HepG2 (cell line): ENCODE data around the gene SIRT7. TPM values are rescaled to one million over a fixed set of nuclear protein-coding genes. Genes with fewer than 3 reads are reported as not detected.

Source experiments
- BCL3 ChIP-seq: sonication (generic); formaldehyde crosslinking; IDR thresholded peaks from 2 replicates; pipeline ENCODE4 v1.5.1; 2020; ENCODE audit warnings: mild to moderate bottlenecking, missing genetic modification reagents, moderate library complexity
- CHD2 ChIP-seq: IDR thresholded peaks from 2 replicates; pipeline ENCODE4 v1.6.1; 2011; ENCODE audit warnings: low read depth, low read length, improper control_type of control experiment
- CREB3 ChIP-seq: sonication (generic); formaldehyde crosslinking; IDR thresholded peaks from 2 replicates; pipeline ENCODE4 v1.5.0; 2020; ENCODE audit warnings: missing genetic modification reagents
- ELF3 ChIP-seq: IDR thresholded peaks from 2 replicates; pipeline ENCODE4 v1.6.1; 2016; ENCODE audit warnings: missing genetic modification reagents, missing compliant biosample characterization
- FOXJ3 ChIP-seq: sonication (generic); formaldehyde crosslinking; IDR thresholded peaks from 2 replicates; pipeline ENCODE4 v1.4.0; 2020; ENCODE audit warnings: missing genetic modification reagents, mild to moderate bottlenecking, borderline replicate concordance
- FOXO1 ChIP-seq: sonication (generic); formaldehyde crosslinking; IDR thresholded peaks from 2 replicates; pipeline ENCODE4 v1.4.0; 2020; ENCODE audit warnings: missing genetic modification reagents
- HOXA5 ChIP-seq: sonication (generic); formaldehyde crosslinking; IDR thresholded peaks from 2 replicates; pipeline ENCODE4 v1.4.0; 2020; ENCODE audit warnings: missing genetic modification reagents
- IRX3 ChIP-seq: sonication (generic); formaldehyde crosslinking; IDR thresholded peaks from 2 replicates; pipeline ENCODE4 v1.8.1; 2023; ENCODE audit warnings: mild to moderate bottlenecking, low read depth, missing genetic modification reagents, borderline replicate concordance
- KLF9 ChIP-seq: IDR thresholded peaks from 2 replicates; pipeline ENCODE4 v1.6.1; 2016; ENCODE audit warnings: low read depth
- MAF1 ChIP-seq: sonication (generic); formaldehyde crosslinking; IDR thresholded peaks from 2 replicates; pipeline ENCODE4 v1.5.0; 2020; ENCODE audit warnings: missing genetic modification reagents, borderline replicate concordance
- MED8 ChIP-seq: sonication (generic); formaldehyde crosslinking; IDR thresholded peaks from 2 replicates; pipeline ENCODE4 v1.8.1; 2023; ENCODE audit warnings: mild to moderate bottlenecking, missing genetic modification reagents; ENCODE audit not compliant: insufficient replicate concordance
- NR2F2 ChIP-seq: IDR thresholded peaks from 2 replicates; pipeline ENCODE4 v1.6.1; 2012; ENCODE audit warnings: low read depth, inconsistent platforms, borderline replicate concordance
- SAP130 ChIP-seq: IDR thresholded peaks from 2 replicates; pipeline ENCODE4 v1.6.1; 2016; ENCODE audit warnings: low read depth
- STAG1 ChIP-seq: sonication (generic); formaldehyde crosslinking; IDR thresholded peaks from 2 replicates; pipeline ENCODE4 v1.4.0; 2020; ENCODE audit warnings: missing genetic modification reagents
- TAF1 ChIP-seq: sonication (generic); formaldehyde crosslinking; IDR thresholded peaks from 2 replicates; pipeline ENCODE4 v1.4.0; 2020; ENCODE audit warnings: missing genetic modification reagents
- TFDP1 ChIP-seq: IDR thresholded peaks from 2 replicates; pipeline ENCODE4 v1.6.1; 2016; ENCODE audit warnings: missing compliant biosample characterization, missing genetic modification reagents, borderline replicate concordance
- ZBTB3 ChIP-seq: sonication (generic); formaldehyde crosslinking; IDR thresholded peaks from 2 replicates; pipeline ENCODE4 v1.4.0; 2020; ENCODE audit warnings: low read depth, mild to moderate bottlenecking, moderate library complexity, missing genetic modification reagents, borderline replicate concordance
- ZFX ChIP-seq: sonication (generic); formaldehyde crosslinking; IDR thresholded peaks from 2 replicates; pipeline ENCODE4 v1.4.0; 2020; ENCODE audit warnings: mild to moderate bottlenecking, low read depth, missing genetic modification reagents, moderate library complexity
- ZNF329 ChIP-seq: sonication (generic); formaldehyde crosslinking; IDR thresholded peaks from 2 replicates; pipeline ENCODE4 v1.9.0; 2021; ENCODE audit warnings: low read depth, mild to moderate bottlenecking, missing genetic modification reagents
- ZNF496 ChIP-seq: sonication (generic); formaldehyde crosslinking; IDR thresholded peaks from 2 replicates; pipeline ENCODE4 v1.8.1; 2023; ENCODE audit warnings: mild to moderate bottlenecking, moderate library complexity, missing genetic modification reagents; ENCODE audit not compliant: insufficient replicate concordance
- ZNF550 ChIP-seq: sonication (generic); formaldehyde crosslinking; IDR thresholded peaks from 2 replicates; pipeline ENCODE4 v1.4.0; 2020; ENCODE audit warnings: mild to moderate bottlenecking, missing genetic modification reagents, borderline replicate concordance
- ZNF556 ChIP-seq: sonication (generic); formaldehyde crosslinking; IDR thresholded peaks from 2 replicates; pipeline ENCODE4 v1.4.0; 2020; ENCODE audit warnings: mild to moderate bottlenecking, missing genetic modification reagents, borderline replicate concordance
- ZNF580 ChIP-seq: IDR thresholded peaks from 2 replicates; pipeline ENCODE4 v1.6.1; 2016; ENCODE audit warnings: low read depth, borderline replicate concordance
- ZNF660 ChIP-seq: sonication (generic); formaldehyde crosslinking; IDR thresholded peaks from 2 replicates; pipeline ENCODE4 v1.5.1; 2020; ENCODE audit warnings: mild to moderate bottlenecking, low read depth, missing genetic modification reagents, borderline replicate concordance
- ZNF724P ChIP-seq: sonication (generic); formaldehyde crosslinking; IDR thresholded peaks from 2 replicates; pipeline ENCODE4 v1.8.0; 2022; ENCODE audit warnings: missing genetic modification reagents, borderline replicate concordance
- ZNF841 ChIP-seq: sonication (generic); formaldehyde crosslinking; IDR thresholded peaks from 2 replicates; pipeline ENCODE4 v1.8.1; 2023; ENCODE audit warnings: missing genetic modification reagents, borderline replicate concordance
- polyA plus RNA-seq, 8 experiments: library from polyadenylated mRNA; depleted of rRNA in 3 of 8; stranded (reverse) in 7 of 8; unstranded in 1 of 8; fragments of >200 nt; fragmentation: Illumina TruSeq in 4 of 8; extraction: Trizol in 4 of 8; gene quantifications; 2 replicates each; pipeline versions ENCODE4 v1.2.1 to v1.2.3, GENCODE V29; 2011 to 2016; ENCODE audit warnings: low read depth in 4 of 8, missing spikeins in 1 of 8, mixed read lengths in 1 of 8; ENCODE audit not compliant: insufficient read depth in 1 of 8
- total RNA-seq, 5 experiments: library from RNA; depleted of rRNA; stranded (reverse); fragments of >200 nt; fragmentation: Illumina TruSeq; extraction: Trizol; gene quantifications; 2 replicates each; pipeline ENCODE4 v1.2.3, GENCODE V29; 2016; ENCODE audit warnings: low read depth in 1 of 5

SIRT7 gene
- total and polyA plus RNA-seq, 2 of the 13 experiments (the other 11 are each of a cell fraction or from before 2014, with no cell fraction given) = 8.3 to 24.8 TPM

- TF ChIP-seq TFDP1 = peak; percentile 87
- TF ChIP-seq HOXA5 = peak; percentile 57
- no peak for TF ChIP-seq ZNF841 (CRISPR knock-in tag)
- peak; percentile 95 for TF ChIP-seq MED8 (CRISPR knock-in tag)
- peak; percentile 75; the same call in 1 of the 2 replicates for TF ChIP-seq ZNF660
- peak; percentile 43; the same call in 1 of the 2 replicates for TF ChIP-seq ZNF329 (CRISPR knock-in tag)
- TF ChIP-seq ZBTB3 (CRISPR knock-in tag) = peak; percentile 58; the same call in 1 of the 2 replicates
- peak; percentile 73 for TF ChIP-seq IRX3 (CRISPR knock-in tag)
- TF ChIP-seq ZFX (CRISPR knock-in tag) = peak; percentile 97
- TF ChIP-seq SAP130 (CRISPR knock-in tag) = peak; percentile 98
- peak; percentile 69; the same call in 1 of the 2 replicates for TF ChIP-seq KLF9 (CRISPR knock-in tag)
- TF ChIP-seq CREB3 (CRISPR knock-in tag) = no peak
- TF ChIP-seq ZNF496 = no peak
- TF ChIP-seq STAG1 (CRISPR knock-in tag) = peak; percentile 13; the same call in 1 of the 2 replicates
- TF ChIP-seq ZNF556 (CRISPR knock-in tag) = peak; percentile 95
- TF ChIP-seq CHD2 = no peak; the same call in 1 of the 2 replicates
- peak; percentile 32; the same call in 1 of the 2 replicates for TF ChIP-seq ZNF550
- TF ChIP-seq NR2F2 = peak; percentile 76; the same call in 1 of the 2 replicates
- TF ChIP-seq ZNF724P = peak; percentile 91
- TF ChIP-seq TAF1 = peak; percentile 90; the same call in 1 of the 2 replicates
- TF ChIP-seq ZNF580 (CRISPR knock-in tag) = peak; percentile 99; the same call in 1 of the 2 replicates
- peak; percentile 91 for TF ChIP-seq ELF3 (CRISPR knock-in tag)
- TF ChIP-seq FOXO1 (CRISPR knock-in tag) = peak; percentile 91
- TF ChIP-seq MAF1 = peak; percentile 43; the same call in 1 of the 2 replicates
- TF ChIP-seq BCL3 (CRISPR knock-in tag) = peak; percentile 92; the same call in 1 of the 2 replicates
- TF ChIP-seq FOXJ3 (CRISPR knock-in tag) = no peak
Observed at GRCh38 chr17:81966343-81967243, 48.6 kb upstream of the SIRT7 start (continued).
